ENCODE measurements around the gene BRIX1.
A peak's percentile ranks its signal among the peaks of the same experiment; 100 is the strongest.

BRIX1 gene

DNA sequence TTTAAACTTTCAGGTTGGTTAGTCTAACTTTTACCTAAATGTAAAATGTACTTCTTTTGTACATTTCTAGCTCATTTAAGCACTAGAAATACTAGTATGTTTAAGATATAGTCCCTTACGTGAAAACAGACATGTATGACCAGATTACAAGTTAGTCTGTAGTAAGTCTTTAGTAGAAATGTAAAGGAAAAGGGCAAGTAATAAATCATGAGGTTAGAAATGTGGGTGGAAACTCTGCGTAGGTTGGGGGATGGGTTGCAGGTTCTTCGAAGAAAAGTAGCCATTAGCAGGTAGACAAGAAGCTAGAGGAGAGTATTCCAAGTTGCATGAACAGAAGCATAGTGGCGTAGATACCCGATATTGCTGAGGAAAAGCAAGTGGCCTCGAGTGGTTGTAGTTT is 23.1 kb upstream of the BRIX1 start:
- no peaks in the 10 kb centered on the region for H3K27me3 ChIP-seq (ENCODE audit: insufficient read depth, low read depth, severe bottlenecking)
- H3K9me3 ChIP-seq (ENCODE audit: severe bottlenecking) = no peaks in the 10 kb centered on the region
- H3K36me3 ChIP-seq = no peaks in the 10 kb centered on the region
- no peak overlapping the region for H3K27ac ChIP-seq
- no peak for TF ChIP-seq CTCF (IDR thresholded peaks at IDR 0.05; ENCODE audit: low read depth, low read length)
- H3K4me3 ChIP-seq (ENCODE audit: low read depth, low read length) = no peak overlapping the region
- no peak for DNase-seq

GRCh38 chr5:34894716-34895115 is 20.8 kb upstream of the BRIX1 start:
- TF ChIP-seq CTCF (IDR thresholded peaks at IDR 0.05; ENCODE audit: low read depth, low read length) = no peak

DNA sequence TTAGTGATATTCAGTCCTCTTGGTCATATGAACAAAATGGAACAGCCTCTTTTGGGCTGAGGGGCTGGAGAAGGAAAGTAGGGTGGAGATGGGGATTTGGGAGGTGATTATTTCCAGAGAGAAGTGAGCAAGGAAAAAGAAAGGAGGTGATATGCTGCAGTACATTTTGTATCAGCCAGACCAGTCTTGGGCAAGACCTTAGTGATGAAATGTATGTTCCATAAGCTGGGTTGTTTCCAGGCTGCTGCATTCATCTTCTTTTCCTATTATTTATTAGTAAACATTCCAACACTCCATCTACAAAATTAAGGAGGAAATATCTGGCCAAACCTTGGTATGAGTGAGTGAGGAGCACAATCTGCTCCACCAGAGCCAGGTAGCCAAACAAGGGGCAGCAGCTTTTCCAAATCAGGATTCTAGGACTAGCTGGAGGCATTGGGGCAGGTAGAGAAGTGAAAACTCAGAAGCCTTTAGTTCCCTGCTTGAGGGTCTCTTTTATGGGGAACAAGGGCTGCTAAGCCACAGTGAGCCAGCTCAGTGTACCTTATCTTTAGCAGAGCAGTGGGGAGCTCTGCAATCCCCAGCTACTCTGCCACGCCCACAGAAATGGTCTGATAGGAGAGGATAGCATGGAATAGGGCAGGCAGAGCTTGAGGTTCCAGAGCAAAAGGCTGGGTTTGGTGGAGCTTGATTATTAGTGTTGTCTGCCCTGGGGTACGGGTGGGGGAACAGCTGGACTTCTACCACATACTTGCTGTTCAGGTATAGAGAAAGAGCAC is 19.7 kb upstream of the BRIX1 start:
- Histone ChIP-seq H3K36me3 (no peaks in the 10 kb centered on the region), H3K27me3 (ENCODE audit: insufficient read depth, low read depth, severe bottlenecking) (no peaks in the 10 kb centered on the region), H3K9me3 (ENCODE audit: severe bottlenecking) (no peaks in the 10 kb centered on the region), H3K27ac (no peak overlapping the region), H3K4me3 (ENCODE audit: low read depth, low read length) (no peak overlapping the region)
- no peak for TF ChIP-seq CTCF (IDR thresholded peaks at IDR 0.05; ENCODE audit: low read depth, low read length)
- DNase-seq = no peak

More at GRCh38 chr5:34894716-34895115, 20.8 kb upstream of the BRIX1 start:
- Histone ChIP-seq H3K4me3 (ENCODE audit: low read depth, low read length) (no peak overlapping the region), H3K27me3 (ENCODE audit: insufficient read depth, low read depth, severe bottlenecking) (no peaks in the 10 kb centered on the region), H3K36me3 (no peaks in the 10 kb centered on the region), H3K27ac (no peak overlapping the region), H3K9me3 (ENCODE audit: severe bottlenecking) (no peaks in the 10 kb centered on the region)
- no peak for DNase-seq

- no peak for TF ChIP-seq CTCF (IDR thresholded peaks at IDR 0.05; ENCODE audit: low read depth, low read length)
- no peak for DNase-seq
- Histone ChIP-seq H3K36me3 (no peaks in the 10 kb centered on the region; the same call in 1 of the 2 replicates), H3K27ac (no peak overlapping the region), H3K4me3 (ENCODE audit: low read depth, low read length) (no peak overlapping the region), H3K27me3 (ENCODE audit: insufficient read depth, low read depth, severe bottlenecking) (no peaks in the 10 kb centered on the region), H3K9me3 (ENCODE audit: severe bottlenecking) (no peaks in the 10 kb centered on the region)
These were observed 17.9 kb upstream of the BRIX1 start for GRCh38 chr5:34897646-34898045.

DNA sequence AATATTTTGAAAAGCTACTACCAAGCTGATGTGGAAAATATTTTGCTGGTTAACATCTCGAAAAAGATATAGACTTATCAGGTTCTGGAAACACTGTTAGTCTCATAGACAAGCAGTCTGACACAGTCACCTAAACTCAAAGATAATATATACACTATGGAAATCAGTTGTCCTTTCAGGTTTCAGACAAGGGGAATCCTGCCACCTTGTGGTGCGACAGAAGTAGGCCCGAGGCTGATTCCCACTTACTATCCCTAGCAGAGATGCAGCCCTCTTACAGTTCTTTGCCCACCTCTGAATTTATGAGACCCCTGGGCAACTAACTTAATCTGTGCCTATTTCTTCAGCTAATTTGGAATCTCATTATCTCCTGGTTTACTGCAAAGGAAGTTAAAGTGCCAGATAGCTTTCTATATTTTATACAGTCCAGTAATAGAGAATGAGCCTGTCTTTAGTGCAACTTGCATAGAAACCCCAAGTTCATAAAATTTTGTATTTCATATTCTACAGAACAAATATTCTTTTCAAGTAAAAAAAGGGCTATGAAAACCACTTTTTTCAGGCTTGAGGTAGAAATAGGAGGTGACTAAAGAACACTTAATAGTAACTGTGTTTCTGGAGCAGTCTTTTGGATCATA is 17.1 kb upstream of the BRIX1 start:
- Histone ChIP-seq H3K27ac (no peak overlapping the region), H3K9me3 (ENCODE audit: severe bottlenecking) (no peaks in the 10 kb centered on the region), H3K36me3 (no peaks in the 10 kb centered on the region; the same call in 1 of the 2 replicates), H3K27me3 (ENCODE audit: insufficient read depth, low read depth, severe bottlenecking) (no peaks in the 10 kb centered on the region), H3K4me3 (ENCODE audit: low read depth, low read length) (no peak overlapping the region)
- peak; percentile 73 for DNase-seq
- peak; percentile 80 for TF ChIP-seq CTCF (IDR thresholded peaks at IDR 0.05; ENCODE audit: low read depth, low read length)

Data from WERI-Rb-1 (cell line).